Measurements from ENCODE around the gene CD200R1. TPM values are rescaled to one million over a fixed set of nuclear protein-coding genes. Genes with fewer than 3 reads are reported as not detected.

CD200R1 gene
- total RNA-seq, 4 donors from 2014 or later: 2.9 to 9.6 (median 4.3) TPM

- Histone ChIP-seq H3K36me3 (no peaks in the 10 kb centered on the region), H3K27ac (no peak overlapping the region), H3K9me3 (peaks cover 0 to 11% (median 2%) of the 10 kb centered on the region in 3 donors), H3K4me1 (no peaks in the 10 kb centered on the region), H3K4me3 (no peak overlapping the region), H3K27me3 (no peaks in the 10 kb centered on the region)
- no peak for DNase-seq
- intact Hi-C loops (cut with DNase I): no loop called here
- WGBS, 2 donors: 31 to 39% methylated on average over 2 of the region's 2 CpGs
- TF ChIP-seq POLR2A (IDR thresholded peaks at IDR 0.05): no peak
- TF ChIP-seq CTCF (IDR thresholded peaks at IDR 0.05): no peak
Measured at GRCh38 chr3:112875561-112875960, 99.3 kb downstream of the CD200R1 start.

GRCh38 chr3:112874725-112875124 lies 100.2 kb downstream of the CD200R1 start:
- Histone ChIP-seq H3K4me3 (no peak overlapping the region), H3K27ac (no peak overlapping the region), H3K9me3 (peaks cover 0 to 20% (median 8%) of the 10 kb centered on the region in 3 donors), H3K4me1 (no peaks in the 10 kb centered on the region), H3K27me3 (no peaks in the 10 kb centered on the region), H3K36me3 (no peaks in the 10 kb centered on the region)
- TF ChIP-seq POLR2A (IDR thresholded peaks at IDR 0.05) (no peak), CTCF (IDR thresholded peaks at IDR 0.05) (no peak)
- DNase-seq: no peak
- intact Hi-C loops (cut with DNase I): no loop called here

GRCh38 chr3:112873632-112874031 lies 101.3 kb downstream of the CD200R1 start:
- 62 to 65% methylated on average over 2 of the region's 2 CpGs for WGBS, 2 donors
- intact Hi-C loops (cut with DNase I): no loop called here
- Histone ChIP-seq H3K36me3 (no peaks in the 10 kb centered on the region), H3K4me1 (no peaks in the 10 kb centered on the region), H3K27me3 (no peaks in the 10 kb centered on the region), H3K9me3 (peaks cover 0 to 23% (median 10%) of the 10 kb centered on the region in 3 donors), H3K4me3 (no peak overlapping the region), H3K27ac (no peak overlapping the region)
- no peak for TF ChIP-seq CTCF (IDR thresholded peaks at IDR 0.05)
- no peak for TF ChIP-seq POLR2A (IDR thresholded peaks at IDR 0.05)
- DNase-seq: no peak

- no peak overlapping the region for H3K4me3 ChIP-seq
- TF ChIP-seq POLR2A (IDR thresholded peaks at IDR 0.05) (no peak), CTCF (IDR thresholded peaks at IDR 0.05) (no peak)
- H3K36me3 ChIP-seq: no peaks in the 10 kb centered on the region
- no peaks in the 10 kb centered on the region for H3K27me3 ChIP-seq
- WGBS, 2 donors: 93 to 100% methylated on average over 1 to 2 of the region's 3 CpGs
- intact Hi-C loops (cut with DNase I): no loop called here
- H3K4me1 ChIP-seq: no peaks in the 10 kb centered on the region
- DNase-seq: no peak
- H3K27ac ChIP-seq: no peak overlapping the region
- H3K9me3 ChIP-seq: peaks cover 0 to 23% (median 10%) of the 10 kb centered on the region in 3 donors
Measured at GRCh38 chr3:112871735-112872134, 103.2 kb downstream of the CD200R1 start.

Other genes starting within 250 kb of the CD200R1 start
- not detected for gene CD200R1L, start 128.2 kb downstream of the CD200R1 start, total RNA-seq
- gene GTPBP8, start 15.9 kb upstream of the CD200R1 start, total RNA-seq: 10 to 100 TPM; 18.8 to 26.7 (median 20.8) TPM
- gene BOC, start 236.5 kb upstream of the CD200R1 start, total RNA-seq: 10 to 100 TPM; 13.7 to 75.7 (median 24.1) TPM